ENCODE measurements around the gene CALN1. TPM values are rescaled to one million over a fixed set of nuclear protein-coding genes. Genes with fewer than 3 reads are reported as not detected.

The CALN1 gene
- total and polyA plus RNA-seq, 9 of the 15 experiments (the other 6 are each of a cell fraction or from before 2014, with no cell fraction given), result 1.4 to 7.5 (median 3.3) TPM

- TF ChIP-seq THAP12 (CRISPR knock-in tag; IDR thresholded peaks at IDR 0.05), result no peak
- TF ChIP-seq PCBP2 (IDR thresholded peaks at IDR 0.05; ENCODE audit: low read depth, low read length, poor library complexity, severe bottlenecking), result no peak
- TF ChIP-seq ZNF146 (CRISPR knock-in tag; IDR thresholded peaks at IDR 0.05; ENCODE audit: unreplicated experiment), result no peak
- no peak for TF ChIP-seq ATF3 (IDR thresholded peaks at IDR 0.05)
- TF ChIP-seq ATF3 (CRISPR knock-in tag; conservative IDR thresholded peaks at IDR 0.05), result no peak
- no peak for TF ChIP-seq POLR2H (tag; IDR thresholded peaks at IDR 0.05; ENCODE audit: low read depth)
- TF ChIP-seq PKNOX1 (IDR thresholded peaks at IDR 0.05), result peak; percentile 20; the same call in 1 of the 2 replicates
- TF ChIP-seq HOMEZ (CRISPR knock-in tag; IDR thresholded peaks at IDR 0.05), result no peak
- no peak for TF ChIP-seq NR1H2 (CRISPR knock-in tag; IDR thresholded peaks at IDR 0.05)
- TF ChIP-seq NFE2 (IDR thresholded peaks at IDR 0.05; ENCODE audit: low read depth), result peak; percentile 42; the same call in 1 of the 2 replicates
- no peak for TF ChIP-seq ZNF121 (CRISPR knock-in tag; conservative IDR thresholded peaks at IDR 0.05)
These were observed 221.2 kb downstream of the CALN1 start (continued) for GRCh38 chr7:72190919-72191318.
